Measurements from ENCODE around the gene MRPS14.

DNA sequence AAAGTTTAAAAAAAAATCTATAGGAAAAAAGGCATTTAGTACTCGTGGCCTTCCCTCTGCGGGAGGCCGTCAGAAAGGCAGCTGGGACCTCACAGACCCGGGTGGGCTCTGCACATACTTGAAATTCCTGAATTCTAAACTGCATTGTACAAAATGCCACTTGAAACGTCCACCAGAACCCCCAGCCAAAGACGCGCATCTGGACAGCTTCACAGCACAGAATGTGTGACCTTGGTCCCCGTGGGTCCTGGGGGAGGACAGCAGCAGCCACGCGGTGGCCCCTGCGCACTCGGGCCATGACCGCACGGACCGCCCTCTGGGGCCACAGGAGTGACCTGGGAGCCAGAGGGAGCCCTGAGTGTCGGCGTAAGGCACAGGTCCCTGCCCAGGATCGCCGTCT lies 20.6 kb upstream of the MRPS14 start:
- TF ChIP-seq, protein P1, sequence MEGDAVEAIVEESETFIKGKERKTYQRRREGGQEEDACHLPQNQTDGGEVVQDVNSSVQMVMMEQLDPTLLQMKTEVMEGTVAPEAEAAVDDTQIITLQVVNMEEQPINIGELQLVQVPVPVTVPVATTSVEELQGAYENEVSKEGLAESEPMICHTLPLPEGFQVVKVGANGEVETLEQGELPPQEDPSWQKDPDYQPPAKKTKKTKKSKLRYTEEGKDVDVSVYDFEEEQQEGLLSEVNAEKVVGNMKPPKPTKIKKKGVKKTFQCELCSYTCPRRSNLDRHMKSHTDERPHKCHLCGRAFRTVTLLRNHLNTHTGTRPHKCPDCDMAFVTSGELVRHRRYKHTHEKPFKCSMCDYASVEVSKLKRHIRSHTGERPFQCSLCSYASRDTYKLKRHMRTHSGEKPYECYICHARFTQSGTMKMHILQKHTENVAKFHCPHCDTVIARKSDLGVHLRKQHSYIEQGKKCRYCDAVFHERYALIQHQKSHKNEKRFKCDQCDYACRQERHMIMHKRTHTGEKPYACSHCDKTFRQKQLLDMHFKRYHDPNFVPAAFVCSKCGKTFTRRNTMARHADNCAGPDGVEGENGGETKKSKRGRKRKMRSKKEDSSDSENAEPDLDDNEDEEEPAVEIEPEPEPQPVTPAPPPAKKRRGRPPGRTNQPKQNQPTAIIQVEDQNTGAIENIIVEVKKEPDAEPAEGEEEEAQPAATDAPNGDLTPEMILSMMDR (IDR thresholded peaks at IDR 0.05), result no peak
- TF ChIP-seq POLR2A (IDR thresholded peaks at IDR 0.05), result no peak
